Measurements from ENCODE around the gene PLPPR5.
"Not testable (repeated sequence)": the region's sequence is repeated elsewhere in the genome, so short reads cannot be mapped to it uniquely, and the experiment has no call there.

PLPPR5 gene

GRCh38 chr1:98908980-98909379 is 95.7 kb downstream of the PLPPR5 start:
- DNase-seq, result no peak

GRCh38 chr1:98906809-98907208 is 97.9 kb downstream of the PLPPR5 start:
- DNase-seq, result no peak

- DNase-seq, result no peak
Observed at GRCh38 chr1:98906361-98906760, 98.3 kb downstream of the PLPPR5 start.

- DNase-seq, result no peak
Observed at GRCh38 chr1:98904684-98905083, 100.0 kb downstream of the PLPPR5 start.

GRCh38 chr1:98903726-98904125 is 100.9 kb downstream of the PLPPR5 start:
- no peak for DNase-seq

GRCh38 chr1:98903261-98903660 is 101.4 kb downstream of the PLPPR5 start:
- no peak for DNase-seq

- DNase-seq, result no peak
Observed at GRCh38 chr1:98898940-98899339, 105.7 kb downstream of the PLPPR5 start.

- no peak for DNase-seq
Observed at GRCh38 chr1:98897479-98897878, 107.2 kb downstream of the PLPPR5 start.

- DNase-seq, result no peak
Observed at GRCh38 chr1:98896711-98897445, 107.8 kb downstream of the PLPPR5 start.

GRCh38 chr1:98893371-98893770 is 111.3 kb downstream of the PLPPR5 start:
- no peak for DNase-seq

- DNase-seq, result no peak
Observed at GRCh38 chr1:98888869-98889268, 115.8 kb downstream of the PLPPR5 start.

GRCh38 chr1:98887507-98887906 is 117.2 kb downstream of the PLPPR5 start:
- DNase-seq, result no peak

GRCh38 chr1:98884864-98885263 is 119.8 kb downstream of the PLPPR5 start:
- DNase-seq, result no peak

GRCh38 chr1:98881901-98882300 is 122.8 kb downstream of the PLPPR5 start:
- DNase-seq, result no peak

GRCh38 chr1:98881234-98881633 is 123.4 kb downstream of the PLPPR5 start:
- not testable (repeated sequence) for DNase-seq

- no peak for DNase-seq
Observed at GRCh38 chr1:98874828-98875227, 129.8 kb downstream of the PLPPR5 start.

GRCh38 chr1:98870959-98871903 is 133.4 kb downstream of the PLPPR5 start:
- no peak for DNase-seq

GRCh38 chr1:98865796-98866195 is 138.9 kb downstream of the PLPPR5 start:
- DNase-seq, result no peak

- no peak for DNase-seq
Observed at GRCh38 chr1:98860329-98860728, 144.3 kb downstream of the PLPPR5 start.

GRCh38 chr1:98854137-98854536 is 150.5 kb downstream of the PLPPR5 start:
- DNase-seq, result no peak

GRCh38 chr1:98849969-98850636 is 154.6 kb downstream of the PLPPR5 start:
- no peak for DNase-seq

GRCh38 chr1:98842241-98842640 is 162.4 kb downstream of the PLPPR5 start:
- no peak for DNase-seq

Data from NCI-H1092 (cell line).